Measurements from ENCODE around the gene PPP1R18.
"Not testable (repeated sequence)": the region's sequence is repeated elsewhere in the genome, so short reads cannot be mapped to it uniquely, and the experiment has no call there.

The PPP1R18 gene

DNA sequence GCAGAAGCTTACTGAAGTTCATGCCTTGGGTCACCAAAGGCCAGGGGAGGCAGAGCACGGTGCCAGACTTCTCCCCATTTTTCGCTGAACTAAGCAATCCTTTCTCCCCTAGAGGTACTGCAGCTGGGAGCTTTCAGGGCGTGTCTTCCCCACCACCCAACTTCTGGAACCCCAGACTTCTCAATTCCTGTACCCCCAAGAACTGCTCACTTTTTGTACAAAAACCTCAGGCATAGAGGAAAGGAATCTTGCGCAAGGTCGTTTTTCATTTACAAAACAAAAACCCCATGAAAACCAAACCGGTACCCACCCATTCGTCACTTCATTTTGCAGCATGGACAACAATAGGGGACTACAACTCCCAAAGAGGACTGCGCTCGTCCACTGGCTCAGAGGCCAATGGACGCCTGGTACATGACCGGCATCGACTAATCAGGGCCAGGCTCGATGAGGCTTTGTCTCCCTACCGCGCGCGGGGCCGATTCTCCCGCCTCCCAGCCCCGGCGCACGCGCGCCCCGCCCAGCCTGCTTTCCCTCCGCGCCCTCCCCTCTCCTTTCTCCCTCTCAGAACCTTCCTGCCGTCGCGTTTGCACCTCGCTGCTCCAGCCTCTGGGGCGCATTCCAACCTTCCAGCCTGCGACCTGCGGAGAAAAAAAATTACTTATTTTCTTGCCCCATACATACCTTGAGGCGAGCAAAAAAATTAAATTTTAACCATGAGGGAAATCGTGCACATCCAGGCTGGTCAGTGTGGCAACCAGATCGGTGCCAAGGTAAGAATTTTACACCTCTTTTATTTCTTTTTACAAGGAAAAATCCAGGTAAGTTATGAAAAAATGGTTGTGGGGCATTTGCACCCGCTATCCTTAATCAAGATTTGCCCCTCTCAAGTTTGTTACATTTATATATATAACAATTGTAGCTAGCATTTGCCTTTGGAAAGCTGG lies 33.6 kb upstream of the PPP1R18 start, which contains the start of gene TUBB:
Gene TUBB (plus strand): TSS at position 562 of the 947 bp plus-strand sequence. CDS start 155 bp downstream, at position 717.
- DNase-seq, result peak; percentile 98

GRCh38 chr6:30719356-30719755 lies 32.9 kb upstream of the PPP1R18 start:
- peak; percentile 64 for DNase-seq

- not testable (repeated sequence) for DNase-seq
Measured at GRCh38 chr6:30717845-30718720, 31.6 kb upstream of the PPP1R18 start.

GRCh38 chr6:30717129-30717844 lies 30.8 kb upstream of the PPP1R18 start, which contains the start of gene MDC1:
Gene MDC1 (minus strand): TSS chr6:30717281. CDS start chr6:30715175, 2,106 bp downstream.
- peak; percentile 100 for DNase-seq

DNA sequence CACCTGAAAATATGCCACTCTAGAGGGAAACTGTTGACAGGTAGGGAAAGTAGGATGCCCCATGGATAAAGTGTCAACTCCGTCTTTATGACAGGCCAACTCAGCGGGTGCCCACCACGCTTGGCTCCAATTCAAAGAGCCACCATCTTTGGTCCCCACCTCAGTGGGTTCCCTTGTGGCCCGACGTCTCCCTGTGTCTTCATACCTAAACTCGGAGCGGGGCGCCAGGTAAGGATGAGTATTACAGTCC lies 30.4 kb upstream of the PPP1R18 start:
- no peak for DNase-seq

DNA sequence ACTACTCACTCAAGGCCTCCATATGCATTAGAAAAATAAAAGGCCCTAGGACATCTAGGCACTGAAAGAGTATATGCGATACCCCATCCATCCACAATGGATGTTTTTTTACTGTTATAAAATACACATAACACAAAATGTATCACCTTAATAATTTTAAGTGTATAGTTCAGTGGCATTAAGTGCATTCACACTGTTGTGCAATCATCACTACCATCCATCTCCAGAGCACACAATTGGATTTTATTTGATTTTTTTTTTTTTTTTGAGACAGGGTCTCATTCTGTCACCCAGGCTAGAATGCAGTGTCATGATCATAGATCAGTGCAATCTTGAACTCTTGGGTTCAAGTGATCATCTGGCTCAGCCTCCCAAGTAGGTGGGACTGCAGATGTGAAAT lies 27.8 kb upstream of the PPP1R18 start:
- no peak for DNase-seq

- DNase-seq, result no peak
Measured at GRCh38 chr6:30712441-30712945, 26.0 kb upstream of the PPP1R18 start.

- DNase-seq, result no peak
Measured at GRCh38 chr6:30711758-30712380, 25.4 kb upstream of the PPP1R18 start.

DNA sequence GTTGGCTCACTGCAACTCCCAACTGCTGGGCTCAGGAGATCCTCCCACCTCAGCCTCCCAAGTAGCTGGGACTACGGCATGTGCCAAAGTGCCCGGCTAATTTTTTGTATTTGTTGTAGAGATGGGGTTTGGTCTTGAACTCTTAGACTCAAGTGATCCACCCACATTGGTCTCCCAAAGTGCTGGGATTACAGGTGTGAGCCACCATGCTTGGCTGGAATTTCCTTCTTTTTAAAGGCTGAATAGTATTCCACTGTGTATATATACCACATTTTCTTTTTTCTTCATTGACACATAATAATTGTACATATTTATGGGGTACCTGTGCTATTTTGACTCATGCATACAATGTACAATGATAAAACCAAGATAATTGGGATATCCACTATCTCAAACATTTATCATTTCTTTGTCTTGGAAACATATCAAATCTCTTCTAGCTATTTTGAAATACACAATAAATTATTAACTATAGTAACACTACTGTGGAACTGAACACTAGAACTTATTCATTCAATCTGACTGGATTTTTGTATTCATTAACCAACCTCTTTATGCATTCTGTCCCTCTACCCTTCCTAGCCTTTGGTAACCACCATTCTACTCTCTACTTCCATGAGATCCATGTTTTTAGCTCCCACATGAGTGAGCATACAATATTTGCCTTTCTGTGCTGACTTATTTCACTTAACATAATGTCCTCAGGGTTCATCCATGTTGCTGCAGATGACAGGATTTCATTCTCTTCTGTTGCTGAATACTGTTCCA lies 22.8 kb upstream of the PPP1R18 start:
- no peak for DNase-seq

GRCh38 chr6:30707281-30707850 lies 20.9 kb upstream of the PPP1R18 start:
- DNase-seq, result peak; percentile 86

DNA sequence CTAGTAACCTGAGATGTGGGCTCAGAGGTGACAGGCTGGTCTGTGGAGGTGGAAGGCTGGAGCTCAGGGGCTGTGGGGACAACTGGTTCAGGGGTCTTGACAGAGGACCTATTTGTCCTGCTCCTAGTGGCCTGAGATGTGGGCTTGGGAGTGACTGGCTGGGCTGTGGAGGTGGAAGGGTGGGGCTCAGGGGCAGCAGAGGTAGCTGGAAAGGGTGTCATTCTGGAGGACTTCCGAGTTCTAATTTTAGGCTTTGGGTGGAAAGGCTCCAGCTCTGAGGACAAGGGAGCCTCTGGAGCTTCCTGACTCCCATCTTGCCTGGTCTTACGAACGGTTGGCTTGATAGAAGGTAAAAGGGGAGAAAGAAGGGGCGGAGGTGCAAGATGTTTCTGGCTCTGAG lies 19.2 kb upstream of the PPP1R18 start:
- DNase-seq, result no peak

GRCh38 chr6:30703821-30704220 lies 17.4 kb upstream of the PPP1R18 start:
- no peak for DNase-seq

GRCh38 chr6:30703011-30703410 lies 16.6 kb upstream of the PPP1R18 start:
- no peak for DNase-seq

DNA sequence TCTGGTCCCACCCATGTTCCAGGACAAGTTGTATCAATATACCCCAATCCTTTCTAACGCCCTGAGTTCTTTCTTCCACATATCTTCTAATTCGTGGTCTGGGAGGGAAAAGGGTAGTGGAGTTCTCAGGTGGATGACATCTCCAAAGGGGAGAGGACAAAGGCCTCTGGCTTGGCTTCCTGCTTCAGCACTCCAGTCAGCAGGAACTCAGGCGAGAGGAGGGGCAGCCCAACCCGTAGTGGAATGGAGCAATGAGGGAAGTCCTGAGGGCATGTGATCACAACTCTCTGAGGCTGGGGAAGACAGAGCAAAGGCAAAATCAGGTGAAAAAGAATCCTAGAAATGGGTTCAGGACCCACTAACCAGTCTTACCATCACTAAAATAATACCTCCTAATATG lies 13.9 kb upstream of the PPP1R18 start:
- DNase-seq, result no peak

DNA sequence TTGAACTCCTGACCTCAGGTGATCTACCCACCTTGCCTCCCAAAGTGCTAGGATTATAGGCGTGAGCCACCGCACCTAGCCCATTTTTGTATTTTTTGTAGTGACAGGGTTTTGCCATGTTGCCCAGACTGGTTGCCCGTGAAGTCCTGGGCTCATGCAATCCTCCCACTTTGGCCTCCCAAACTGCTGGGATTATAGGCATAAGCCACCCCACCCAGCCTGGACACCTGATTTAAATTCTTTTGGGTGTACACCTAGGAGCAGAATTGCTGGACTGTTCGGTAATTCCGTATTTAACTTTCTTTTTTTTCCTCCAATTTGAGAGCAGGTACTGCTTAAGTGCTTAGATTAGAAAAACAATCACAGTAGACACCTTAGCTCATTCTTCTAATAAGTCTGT lies 10.0 kb upstream of the PPP1R18 start:
- no peak for DNase-seq

GRCh38 chr6:30691208-30691847 lies 4.9 kb upstream of the PPP1R18 start:
- DNase-seq, result peak; percentile 7

- DNase-seq, result peak; percentile 87
Measured at GRCh38 chr6:30690403-30691207, 4.2 kb upstream of the PPP1R18 start, which contains the start of gene NRM. Gene NRM (minus strand): TSS chr6:30690984. CDS start chr6:30690974, 10 bp downstream.

- no peak for DNase-seq
Measured at GRCh38 chr6:30689985-30690384, 3.5 kb upstream of the PPP1R18 start.

GRCh38 chr6:30689022-30689865 lies 2.8 kb upstream of the PPP1R18 start:
- DNase-seq, result no peak

Measured in NCI-H1105 treated with DMSO at 0.1 percent for 48 hours (cell line).